HG03139 (cell line): ENCODE data around the gene CACNA1S.

Experiments used
- ATAC-seq: cut with Tn5 transposase; IDR thresholded peaks from one replicate; pipeline ENCODE4 v1.9.1; 2021; ENCODE audit not compliant: unreplicated experiment

CACNA1S gene

DNA sequence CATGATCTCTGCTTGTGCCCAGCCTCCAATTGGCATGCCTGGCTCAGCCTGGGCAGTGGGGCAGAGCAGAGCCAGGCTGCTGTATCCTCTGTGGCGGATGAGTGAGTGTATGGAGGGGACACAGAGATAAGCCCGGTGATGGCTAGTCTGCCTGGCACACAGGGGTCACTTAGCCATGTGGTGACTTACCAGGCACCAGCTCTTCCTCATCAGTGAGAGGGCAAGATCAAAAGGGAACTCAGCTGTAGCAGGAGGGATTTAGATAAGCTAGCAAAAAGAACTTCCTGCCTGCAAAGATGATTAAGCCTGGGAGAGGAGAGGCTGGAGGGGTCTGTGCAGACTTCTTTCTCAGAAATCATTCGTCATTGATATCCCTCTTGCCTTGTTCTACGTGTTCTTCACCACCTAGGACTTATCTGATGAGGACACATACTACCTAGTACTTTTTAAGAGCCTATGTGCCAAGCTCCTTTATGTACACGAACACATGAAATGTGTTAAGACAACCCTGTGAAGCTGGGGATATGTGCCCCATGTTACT lies 96.6 kb downstream of the CACNA1S start:
- no peak for ATAC-seq

DNA sequence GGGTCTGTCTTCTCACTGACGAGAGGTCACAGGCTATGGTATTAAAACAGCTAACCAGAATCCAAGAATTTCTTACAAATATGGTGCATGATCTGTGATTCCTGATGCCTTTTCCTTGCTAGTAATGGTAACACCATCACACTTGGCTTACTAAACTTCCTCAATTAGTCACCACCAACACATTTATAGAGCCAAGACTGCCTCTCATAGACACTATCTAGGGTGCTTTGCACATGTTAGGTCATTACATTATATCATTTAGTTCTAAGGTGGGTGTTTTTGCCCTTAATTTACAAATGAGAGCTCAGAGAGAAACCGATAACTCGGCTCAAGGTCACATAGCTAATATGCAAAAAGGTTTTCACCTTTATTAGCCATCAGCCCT lies 97.4 kb downstream of the CACNA1S start:
- no peak for ATAC-seq

- no peak for ATAC-seq
Observed at GRCh38 chr1:201013991-201014815, 98.0 kb downstream of the CACNA1S start.

GRCh38 chr1:201013031-201013485 lies 99.2 kb downstream of the CACNA1S start:
- ATAC-seq: no peak

DNA sequence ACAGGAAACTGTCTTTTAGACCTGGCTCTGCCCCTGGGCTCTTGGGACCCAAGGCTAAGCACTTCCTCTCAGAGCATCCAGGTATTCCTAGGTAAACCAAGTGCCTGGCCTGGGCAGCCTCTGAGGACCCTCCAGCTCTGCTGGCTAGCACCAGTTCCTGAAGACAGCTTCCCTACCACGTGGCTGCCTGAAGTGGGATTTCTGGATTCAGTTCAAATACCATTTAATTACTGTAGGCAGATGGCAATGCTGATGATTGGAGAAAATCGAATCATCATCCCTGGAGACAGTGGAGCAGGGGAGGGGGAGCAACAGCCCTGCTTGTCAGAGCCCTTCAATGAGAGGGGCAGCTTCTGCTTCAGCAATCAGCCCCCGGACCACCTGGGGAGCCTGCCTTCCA lies 100.6 kb downstream of the CACNA1S start:
- no peak for ATAC-seq

DNA sequence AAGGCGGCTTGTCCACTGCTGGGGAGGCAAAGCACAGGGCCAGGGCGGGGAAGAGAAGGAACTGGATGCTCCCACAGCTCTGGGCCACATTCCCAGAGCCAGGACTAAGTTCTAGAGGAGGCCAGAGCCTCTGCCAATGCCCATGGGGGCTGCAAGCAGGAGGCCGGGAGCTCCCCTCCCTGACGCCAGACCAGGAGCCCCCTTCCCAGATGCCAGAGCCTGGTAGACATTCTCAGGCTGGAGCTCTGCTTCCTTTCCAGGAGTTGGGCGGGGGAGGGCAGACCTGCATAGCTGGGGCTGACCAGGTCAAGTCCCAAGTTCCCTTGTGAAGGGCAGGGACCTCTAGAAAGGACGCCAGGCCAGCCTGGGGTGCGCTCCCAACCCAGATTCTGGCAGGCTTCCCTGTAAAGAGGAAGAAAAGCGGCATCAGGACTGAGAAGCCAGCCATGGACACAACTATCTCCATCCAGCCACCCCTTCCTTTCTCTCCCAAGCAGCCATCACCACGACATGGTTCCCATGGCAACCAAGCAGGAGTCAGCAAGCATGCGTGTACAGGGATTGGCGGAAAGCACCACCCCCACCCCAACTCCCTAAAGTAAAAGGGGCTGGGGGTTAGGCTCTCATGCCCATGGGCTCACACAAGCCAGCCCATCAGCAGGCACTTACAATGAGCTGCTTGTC lies 102.1 kb downstream of the CACNA1S start:
- ATAC-seq: no peak

DNA sequence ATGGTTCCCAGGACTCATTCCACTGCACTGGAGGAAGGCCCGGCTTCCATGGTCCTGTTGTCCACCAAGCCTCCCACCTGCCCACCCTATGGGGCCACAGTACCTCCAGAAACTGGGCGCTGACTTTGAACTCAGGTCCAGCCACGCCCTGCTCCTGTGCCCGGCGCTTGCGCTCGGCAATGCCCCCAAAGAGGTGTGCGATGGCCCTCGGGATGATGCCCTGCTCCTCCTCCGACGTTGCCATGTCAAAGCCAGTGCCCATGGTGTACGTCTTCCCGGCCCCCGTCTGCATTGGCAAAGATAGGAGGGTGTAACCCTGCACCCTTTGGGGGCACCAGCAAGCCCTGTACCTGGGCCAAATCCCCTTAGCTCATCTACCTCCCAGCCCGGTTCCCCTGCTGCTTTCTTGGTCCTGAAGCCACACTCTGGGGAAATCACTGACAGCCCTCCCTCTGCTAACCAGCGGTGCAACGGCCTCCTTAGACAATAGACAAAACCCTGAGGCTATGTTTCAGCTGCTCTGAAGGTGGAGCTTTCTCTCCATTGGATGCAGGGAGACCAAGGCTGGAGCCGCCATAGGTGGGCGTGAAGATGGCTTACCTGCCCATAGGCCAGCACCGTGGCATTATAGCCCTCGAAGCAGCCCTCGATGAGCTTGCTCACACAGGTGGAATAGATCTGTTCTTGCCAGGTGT lies 103.4 kb downstream of the CACNA1S start:
- ATAC-seq: no peak

DNA sequence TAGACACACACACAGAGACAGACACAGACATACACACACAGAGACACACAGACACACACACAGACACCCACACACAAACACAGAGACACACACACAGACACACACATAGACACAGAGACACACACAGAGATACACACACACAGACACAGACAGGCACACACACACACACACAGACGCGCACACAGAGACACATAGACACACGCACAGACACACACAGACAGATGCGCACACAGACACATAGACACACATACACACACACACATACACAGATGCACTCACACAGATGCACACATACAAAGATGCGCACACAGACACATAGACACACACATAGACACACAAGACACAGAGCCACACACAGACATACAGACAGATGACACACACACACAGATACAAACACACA lies 104.7 kb downstream of the CACNA1S start:
- ATAC-seq: no peak

GRCh38 chr1:201006450-201006849 lies 105.8 kb downstream of the CACNA1S start:
- no peak for ATAC-seq

GRCh38 chr1:201004732-201005131 lies 107.5 kb downstream of the CACNA1S start:
- ATAC-seq: no peak

DNA sequence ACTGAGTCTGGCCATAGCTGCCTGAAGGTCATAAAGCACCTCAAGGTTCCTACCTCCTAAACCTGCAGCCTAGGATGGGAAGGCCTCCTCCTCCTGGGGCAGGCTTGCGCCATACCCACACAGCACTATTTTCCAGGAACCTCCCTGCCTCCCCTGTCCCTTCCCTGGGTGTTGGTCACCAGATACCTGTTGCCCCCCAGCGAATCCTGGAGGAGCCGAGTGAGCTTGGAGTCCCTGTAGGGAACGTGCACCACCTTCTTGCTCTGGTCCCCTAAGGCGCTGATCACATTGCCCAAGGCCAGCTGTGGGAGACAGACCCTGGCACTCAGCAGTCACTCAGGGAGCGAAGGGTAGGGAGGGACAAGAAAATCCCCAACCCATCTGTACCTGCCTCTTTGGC lies 108.1 kb downstream of the CACNA1S start:
- ATAC-seq: no peak

DNA sequence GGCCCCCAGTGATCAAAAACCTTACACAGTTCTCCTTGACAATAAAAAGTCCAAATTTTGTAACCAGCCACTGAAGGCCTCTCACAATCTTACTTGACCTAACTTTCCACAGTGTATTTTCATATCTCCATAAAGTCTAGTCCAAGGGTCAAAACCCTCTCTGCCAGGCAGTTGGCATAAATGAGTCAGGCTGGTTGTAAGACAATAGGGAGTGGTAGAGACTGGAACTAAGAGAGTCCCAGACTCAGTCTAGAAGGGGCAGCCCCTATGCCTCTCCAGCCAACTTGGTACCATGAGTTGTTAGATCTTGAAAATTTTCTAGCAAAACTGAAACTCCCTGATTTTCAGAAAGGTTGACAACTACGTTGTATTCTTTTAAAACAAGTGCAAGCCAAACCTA lies 109.7 kb downstream of the CACNA1S start:
- no peak for ATAC-seq

DNA sequence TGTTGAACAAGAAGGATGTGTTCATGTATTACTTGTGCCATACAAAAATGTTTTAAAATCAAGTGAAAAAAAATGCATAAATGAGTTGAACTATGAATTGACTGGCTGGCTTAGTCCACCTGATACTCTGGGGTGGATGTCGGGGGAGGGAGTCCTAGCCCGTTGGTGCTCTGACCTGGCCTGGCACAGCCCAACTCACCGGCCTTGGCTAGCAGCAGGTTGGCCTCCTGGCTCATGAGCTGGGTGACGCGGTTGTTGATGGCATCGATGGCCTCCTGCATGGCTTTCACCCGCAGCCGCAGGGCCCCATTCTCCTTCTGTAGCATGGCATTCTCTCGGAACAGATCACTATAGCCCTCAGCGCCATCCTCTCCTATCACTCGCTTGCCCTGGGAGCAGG lies 110.3 kb downstream of the CACNA1S start:
- no peak for ATAC-seq

- ATAC-seq: no peak
Observed at GRCh38 chr1:201000391-201000790, 111.8 kb downstream of the CACNA1S start.

- no peak for ATAC-seq
Observed at GRCh38 chr1:200999667-201000066, 112.6 kb downstream of the CACNA1S start.

DNA sequence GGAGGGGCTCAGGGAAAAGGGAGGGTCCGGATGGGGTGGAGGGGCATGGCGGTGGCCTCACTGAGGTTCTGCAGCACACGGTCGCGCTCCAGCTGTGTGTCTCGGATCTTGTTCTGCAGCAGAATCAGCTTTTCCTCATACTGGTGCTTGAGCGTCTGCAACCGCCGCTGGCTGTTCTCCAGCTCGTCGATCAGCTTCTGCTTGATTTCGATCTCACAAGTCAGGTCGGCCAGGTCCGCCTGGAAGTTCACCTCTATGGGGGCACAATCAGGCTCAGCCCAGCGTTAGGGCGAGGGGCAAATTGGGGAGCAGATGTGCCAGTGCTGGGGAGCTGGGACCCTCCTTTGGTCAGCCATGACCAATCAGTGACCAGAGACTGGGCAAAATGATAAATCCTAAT lies 113.9 kb downstream of the CACNA1S start:
- ATAC-seq: no peak

DNA sequence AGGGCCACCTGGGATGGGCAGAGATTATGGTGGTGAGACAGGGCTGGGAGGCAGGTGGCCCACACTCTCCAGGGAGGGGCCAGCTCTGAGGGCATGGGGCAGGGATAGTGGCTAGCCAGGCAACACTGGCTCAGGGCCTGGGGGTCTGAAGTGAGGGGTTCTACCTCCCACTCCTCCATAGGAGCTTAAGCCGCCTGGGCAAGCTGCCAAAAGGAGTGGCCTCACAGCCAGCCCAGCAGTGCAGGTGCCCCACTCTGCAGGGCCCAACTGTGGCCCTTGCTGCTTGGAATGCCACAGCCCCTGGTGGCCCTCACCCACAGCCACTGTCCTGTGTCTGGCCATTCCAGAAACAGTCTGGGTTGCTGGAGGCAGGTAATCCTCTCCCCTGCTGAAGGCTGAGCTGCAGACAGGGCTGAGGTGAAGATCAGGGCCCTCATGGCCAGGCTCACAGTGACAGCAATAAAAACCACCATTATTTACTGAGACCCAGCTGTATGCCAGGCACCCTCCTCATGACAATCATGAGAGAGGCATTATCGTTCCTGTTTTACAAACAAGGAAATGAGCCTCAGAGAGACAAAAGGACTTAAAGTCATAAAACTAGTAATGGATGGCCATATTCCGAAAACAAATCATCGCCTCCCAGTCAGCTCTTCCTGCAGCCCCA lies 119.7 kb downstream of the CACNA1S start:
- ATAC-seq: no peak

DNA sequence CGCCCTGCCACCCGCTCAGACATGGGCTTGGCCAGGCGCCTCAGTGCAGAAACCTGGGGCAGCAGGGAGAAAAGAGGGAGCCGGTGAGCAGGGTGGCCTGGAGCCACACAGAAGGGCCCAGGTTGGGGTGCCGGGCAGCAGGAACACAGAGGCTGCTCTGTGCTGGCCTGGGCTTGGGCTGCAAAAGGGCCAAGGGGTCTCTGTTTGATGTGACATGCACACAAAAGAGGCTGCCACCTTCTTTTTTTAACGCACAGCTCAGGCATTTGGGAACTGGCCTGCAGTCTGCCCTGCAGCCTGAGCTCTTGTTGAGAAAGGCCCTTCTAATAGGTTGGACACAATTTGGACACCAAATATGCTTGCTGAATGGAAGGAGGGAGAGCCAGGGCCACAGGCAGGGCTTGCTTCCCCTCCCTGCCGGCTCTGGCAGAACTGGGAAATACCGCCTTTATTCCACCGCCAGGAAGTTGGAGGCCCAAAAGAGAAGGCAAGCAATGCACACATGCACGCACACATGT lies 121.1 kb downstream of the CACNA1S start:
- ATAC-seq: no peak

GRCh38 chr1:200990114-200990513 lies 122.1 kb downstream of the CACNA1S start:
- ATAC-seq: no peak
